ENCODE data around the gene CSNK1G3. TPM values are rescaled to one million over a fixed set of nuclear protein-coding genes. Genes with fewer than 3 reads are reported as not detected.

The CSNK1G3 gene
- total RNA-seq, 4 donors from 2014 or later: 31.2 to 53.7 (median 53.1) TPM

DNA sequence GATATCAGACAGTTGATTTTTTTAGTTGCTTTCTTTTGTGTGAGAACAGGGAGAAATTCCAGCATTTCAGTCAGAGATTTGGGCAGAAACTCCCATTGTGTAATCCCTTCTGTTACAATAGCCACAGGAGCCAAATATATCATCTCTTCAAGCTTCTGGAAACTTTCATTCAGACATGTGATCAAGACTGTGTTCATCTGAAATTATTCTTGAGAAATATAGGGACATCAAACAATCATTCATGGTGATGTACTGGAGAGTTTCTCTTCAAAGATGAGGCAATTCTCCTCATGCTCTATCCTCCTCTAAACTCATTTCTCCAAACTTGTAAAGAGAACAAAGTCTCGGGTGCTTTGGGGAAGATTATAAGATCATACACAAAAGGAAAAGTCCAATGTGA is 35.2 kb upstream of the CSNK1G3 start:
- TF ChIP-seq POLR2A (IDR thresholded peaks at IDR 0.05; ENCODE audit: low read depth) (no peak), POLR2AphosphoS5 (IDR thresholded peaks at IDR 0.05) (no peak), EP300 (IDR thresholded peaks at IDR 0.05) (no peak)
- TF ChIP-seq, protein P1, sequence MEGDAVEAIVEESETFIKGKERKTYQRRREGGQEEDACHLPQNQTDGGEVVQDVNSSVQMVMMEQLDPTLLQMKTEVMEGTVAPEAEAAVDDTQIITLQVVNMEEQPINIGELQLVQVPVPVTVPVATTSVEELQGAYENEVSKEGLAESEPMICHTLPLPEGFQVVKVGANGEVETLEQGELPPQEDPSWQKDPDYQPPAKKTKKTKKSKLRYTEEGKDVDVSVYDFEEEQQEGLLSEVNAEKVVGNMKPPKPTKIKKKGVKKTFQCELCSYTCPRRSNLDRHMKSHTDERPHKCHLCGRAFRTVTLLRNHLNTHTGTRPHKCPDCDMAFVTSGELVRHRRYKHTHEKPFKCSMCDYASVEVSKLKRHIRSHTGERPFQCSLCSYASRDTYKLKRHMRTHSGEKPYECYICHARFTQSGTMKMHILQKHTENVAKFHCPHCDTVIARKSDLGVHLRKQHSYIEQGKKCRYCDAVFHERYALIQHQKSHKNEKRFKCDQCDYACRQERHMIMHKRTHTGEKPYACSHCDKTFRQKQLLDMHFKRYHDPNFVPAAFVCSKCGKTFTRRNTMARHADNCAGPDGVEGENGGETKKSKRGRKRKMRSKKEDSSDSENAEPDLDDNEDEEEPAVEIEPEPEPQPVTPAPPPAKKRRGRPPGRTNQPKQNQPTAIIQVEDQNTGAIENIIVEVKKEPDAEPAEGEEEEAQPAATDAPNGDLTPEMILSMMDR (IDR thresholded peaks at IDR 0.05): no peak
- Histone ChIP-seq H3K27ac (replicated peaks in 1 of 4) (no peak overlapping the region), H3K9me3 (no peaks in the 10 kb centered on the region), H3K4me1 (no peaks in the 10 kb centered on the region), H3K36me3 (no peaks in the 10 kb centered on the region), H3K4me3 (no peak overlapping the region), H3K27me3 (no peaks in the 10 kb centered on the region)
- intact Hi-C loops (cut with DNase I): no loop called here
- 87% methylated on average over 1 of the region's 1 CpG for WGBS
- DNase-seq (ENCODE audit: extremely low spot score): no peak

DNA sequence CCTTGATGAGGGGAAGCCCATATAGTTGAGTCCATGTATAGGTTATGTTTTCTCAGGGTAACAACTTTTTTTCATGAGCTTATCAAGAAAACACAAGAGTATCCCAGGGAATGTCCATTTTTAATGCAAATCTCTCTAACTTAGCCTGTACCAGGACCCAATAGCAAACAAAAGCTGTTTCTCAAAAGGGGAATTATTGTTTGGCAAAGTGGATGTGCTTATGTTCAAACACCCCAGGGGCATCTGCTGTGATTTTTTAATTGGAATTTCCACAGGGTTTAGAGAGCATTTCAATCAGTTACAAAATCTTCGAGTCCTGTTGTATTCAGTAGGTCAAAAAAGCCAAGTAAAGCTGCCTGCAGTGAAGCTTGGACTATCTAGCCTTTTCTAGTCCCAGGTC is 33.4 kb upstream of the CSNK1G3 start:
- Histone ChIP-seq H3K4me1 (no peaks in the 10 kb centered on the region), H3K27me3 (no peaks in the 10 kb centered on the region), H3K27ac (replicated peaks in 1 of 4) (no peak overlapping the region), H3K4me3 (no peak overlapping the region), H3K36me3 (no peaks in the 10 kb centered on the region), H3K9me3 (no peaks in the 10 kb centered on the region)
- WGBS: 100% methylated on average over 1 of the region's 1 CpG
- TF ChIP-seq POLR2AphosphoS5 (IDR thresholded peaks at IDR 0.05): no peak
- no peak for TF ChIP-seq EP300 (IDR thresholded peaks at IDR 0.05)
- no peak for DNase-seq (ENCODE audit: extremely low spot score)
- intact Hi-C loops (cut with DNase I): no loop called here

DNA sequence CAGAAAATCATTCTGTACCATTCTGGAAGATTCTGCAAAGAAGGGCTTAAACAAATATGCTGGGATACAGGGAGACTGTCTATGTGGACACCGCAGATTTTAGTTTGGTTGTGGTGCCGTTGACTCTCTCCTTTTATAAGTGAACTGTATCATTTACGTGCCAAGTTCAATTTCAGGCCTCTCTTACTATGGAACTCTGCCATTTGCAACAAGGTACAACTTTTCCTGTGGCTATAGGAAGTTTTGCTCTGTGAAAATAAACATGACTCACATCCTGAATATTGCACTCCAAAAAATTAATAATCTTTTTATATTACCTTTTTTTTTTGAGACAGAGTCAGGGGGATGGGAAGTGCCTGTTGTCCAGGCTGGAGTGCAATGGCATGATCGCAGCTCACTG is 29.7 kb upstream of the CSNK1G3 start:
- TF ChIP-seq POLR2A (IDR thresholded peaks at IDR 0.05; ENCODE audit: low read depth) (no peak), EP300 (IDR thresholded peaks at IDR 0.05) (no peak), POLR2AphosphoS5 (IDR thresholded peaks at IDR 0.05) (no peak)
- TF ChIP-seq, protein P1 (IDR thresholded peaks at IDR 0.05): no peak
- H3K9me3 ChIP-seq: no peaks in the 10 kb centered on the region
- H3K36me3 ChIP-seq: no peaks in the 10 kb centered on the region
- DNase-seq (ENCODE audit: extremely low spot score): no peak
- H3K4me1 ChIP-seq: peaks cover 0 to 11% (median 0%) of the 10 kb centered on the region in 4 donors
- intact Hi-C loops (cut with DNase I): no loop called here
- no peaks in the 10 kb centered on the region for H3K27me3 ChIP-seq
- H3K4me3 ChIP-seq: no peak overlapping the region
- H3K27ac ChIP-seq (replicated peaks in 1 of 4): no peak overlapping the region
- 88% methylated on average over 4 of the region's 4 CpGs for WGBS

DNA sequence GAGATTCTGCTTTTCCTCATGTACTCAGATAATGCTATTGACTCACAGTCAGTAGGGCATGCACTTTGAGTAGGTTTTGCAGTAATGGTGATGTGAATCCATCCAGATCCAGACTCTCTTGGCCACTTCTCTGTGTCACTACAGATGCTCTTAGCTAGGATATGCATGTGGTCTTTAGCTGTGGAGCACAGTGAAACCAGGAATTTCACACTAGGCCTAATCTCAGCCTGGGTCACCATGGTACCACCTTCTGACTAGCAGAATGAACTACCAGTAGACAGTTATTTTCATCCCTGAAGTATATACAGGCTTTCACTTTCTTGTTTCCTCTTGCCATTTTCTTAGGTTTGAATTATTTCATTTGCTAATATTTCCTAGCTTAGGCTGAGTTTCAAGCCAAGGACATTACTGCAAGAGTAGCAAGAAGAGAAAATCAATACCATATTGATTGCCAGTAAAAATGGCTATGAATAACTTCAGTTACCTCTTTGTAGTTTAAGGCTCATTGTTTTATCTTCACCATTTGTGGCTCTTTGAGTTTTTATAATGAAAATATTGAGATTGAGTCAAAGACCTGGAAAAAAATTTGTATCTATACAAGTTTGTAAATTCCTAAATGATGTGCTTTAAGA is 28.4 kb upstream of the CSNK1G3 start:
- TF ChIP-seq POLR2AphosphoS5 (IDR thresholded peaks at IDR 0.05): no peak
- no peak for TF ChIP-seq EP300 (IDR thresholded peaks at IDR 0.05)
- TF ChIP-seq POLR2A (IDR thresholded peaks at IDR 0.05; ENCODE audit: low read depth): no peak
- TF ChIP-seq, protein P1 (IDR thresholded peaks at IDR 0.05): no peak
- H3K9me3 ChIP-seq: no peaks in the 10 kb centered on the region
- intact Hi-C loops (cut with DNase I): no loop called here
- no peak overlapping the region for H3K4me3 ChIP-seq
- no peak for DNase-seq (ENCODE audit: extremely low spot score)
- H3K36me3 ChIP-seq: no peaks in the 10 kb centered on the region
- no peak overlapping the region for H3K27ac ChIP-seq (replicated peaks in 1 of 4)
- peaks cover 0 to 11% (median 0%) of the 10 kb centered on the region in 4 donors for H3K4me1 ChIP-seq
- H3K27me3 ChIP-seq: no peaks in the 10 kb centered on the region

DNA sequence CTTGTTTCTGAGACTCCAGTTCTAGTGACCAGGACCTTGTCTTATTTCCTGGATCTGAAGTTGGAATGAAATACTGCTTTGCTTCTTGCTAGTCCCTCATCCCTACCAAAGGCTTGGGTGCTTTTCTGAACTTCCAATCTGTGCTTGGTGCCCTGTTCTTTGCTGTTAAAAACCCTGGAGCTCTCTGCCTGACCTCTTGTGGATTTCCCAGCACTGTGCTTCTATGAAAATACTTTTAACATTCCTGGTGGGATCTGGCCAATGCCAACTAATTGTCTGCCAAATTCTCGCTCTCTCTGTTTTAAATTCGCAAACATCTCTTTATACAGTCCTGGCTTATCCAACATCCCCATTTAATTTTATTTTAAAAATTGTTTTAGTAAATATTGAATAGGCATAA is 26.7 kb upstream of the CSNK1G3 start:
- Histone ChIP-seq H3K9me3 (no peaks in the 10 kb centered on the region), H3K27ac (replicated peaks in 1 of 4) (no peak overlapping the region), H3K27me3 (no peaks in the 10 kb centered on the region), H3K36me3 (no peaks in the 10 kb centered on the region), H3K4me3 (no peak overlapping the region), H3K4me1 (peaks cover 0 to 11% (median 0%) of the 10 kb centered on the region in 4 donors)
- TF ChIP-seq, protein P1 (IDR thresholded peaks at IDR 0.05): peak in 1 of 3 experiments; percentile 3
- TF ChIP-seq POLR2A (IDR thresholded peaks at IDR 0.05; ENCODE audit: low read depth): no peak
- WGBS: 75% methylated on average over 2 of the region's 2 CpGs
- DNase-seq (ENCODE audit: extremely low spot score): no peak
- intact Hi-C loops (cut with DNase I): no loop called here

Data from esophagus muscularis mucosa (tissue), 4 donors.